OCI-LY1 (cell line): Measurements from ENCODE around the gene BMP6.

Experiments used
- H2AFZ ChIP-seq: fragments of 200-600 bp; sonication (generic), shearing (Covaris generic); 2 replicates; pipeline ENCODE4 v1.6.0; 2014; ENCODE audit warnings: antibody characterized with exemption, mild to moderate bottlenecking, low read length
- H3F3A ChIP-seq: fragments of 200-600 bp; sonication (generic), shearing (Covaris generic); 2 replicates; pipeline ENCODE4 v1.6.0; 2014; ENCODE audit warnings: mild to moderate bottlenecking, antibody characterized with exemption, low read length, moderate library complexity; ENCODE audit not compliant: insufficient read depth
- H3K27ac ChIP-seq: fragments of 200-600 bp; sonication (generic); 2 replicates; pipeline ENCODE4 v1.5.1; 2014; ENCODE audit warnings: low read length, mixed run types, mild to moderate bottlenecking, low read depth; ENCODE audit not compliant: poor library complexity, severe bottlenecking
- H3K27me3 ChIP-seq: fragments of 200-600 bp; sonication (generic); 2 replicates; pipeline ENCODE4 v1.6.0; 2014; ENCODE audit warnings: antibody characterized with exemption, mild to moderate bottlenecking, low read length, moderate library complexity; ENCODE audit not compliant: insufficient read depth
- H3K36me3 ChIP-seq: fragments of 200-600 bp; sonication (generic); 2 replicates; pipeline ENCODE4 v1.6.1; 2014; ENCODE audit warnings: mild to moderate bottlenecking, antibody characterized with exemption, low read length, moderate library complexity, mixed read lengths; ENCODE audit not compliant: insufficient read depth
- H3K4me1 ChIP-seq: fragments of 200-600 bp; sonication (generic); 2 replicates; pipeline ENCODE4 v1.5.1; 2014; ENCODE audit warnings: mild to moderate bottlenecking, low read length, moderate library complexity; ENCODE audit not compliant: insufficient read depth, severe bottlenecking
- H3K4me2 ChIP-seq: fragments of 200-600 bp; sonication (generic), shearing (Covaris generic); 2 replicates; pipeline ENCODE4 v1.6.1; 2014; ENCODE audit warnings: low read length
- H3K4me3 ChIP-seq: fragments of 200-600 bp; sonication (generic); 2 replicates; pipeline ENCODE4 v1.5.1; 2014; ENCODE audit warnings: low read length, low read depth, mild to moderate bottlenecking, mixed read lengths; ENCODE audit not compliant: poor library complexity, severe bottlenecking
- H3K79me2 ChIP-seq: fragments of 200-600 bp; shearing (Covaris generic); 2 replicates; pipeline ENCODE4 v1.6.1; 2016; ENCODE audit warnings: mixed run types, low read length, mixed read lengths; ENCODE audit not compliant: insufficient read depth
- H3K9ac ChIP-seq: fragments of 200-600 bp; sonication (generic), shearing (Covaris generic); 2 replicates; pipeline ENCODE4 v1.6.1; 2014; ENCODE audit warnings: mild to moderate bottlenecking, low read length, mixed read lengths
- H3K9me2 ChIP-seq: fragments of 200-600 bp; sonication (generic), shearing (Covaris generic); 2 replicates; pipeline ENCODE4 v1.6.1; 2014; ENCODE audit warnings: low read depth, mild to moderate bottlenecking, low read length, mixed read lengths
- H3K9me3 ChIP-seq: fragments of 200-600 bp; shearing (Covaris generic); 2 replicates; pipeline ENCODE4 v1.6.1; 2014; ENCODE audit warnings: low read length, mixed read lengths
- H4K20me1 ChIP-seq: fragments of 200-600 bp; sonication (generic), shearing (Covaris generic); 2 replicates; pipeline ENCODE4 v1.6.0; 2016; ENCODE audit warnings: mild to moderate bottlenecking, low read length; ENCODE audit not compliant: insufficient read depth
- CTCF ChIP-seq: fragments of 200-600 bp; sonication (generic), shearing (Covaris generic); IDR thresholded peaks from 2 replicates; pipeline ENCODE4 v1.5.1; 2017; ENCODE audit warnings: mild to moderate bottlenecking, antibody characterized with exemption, low read length, moderate library complexity, mixed read lengths
- EZH2 ChIP-seq: fragments of 200-600 bp; sonication (generic), shearing (Covaris generic); IDR thresholded peaks from 2 replicates; pipeline ENCODE4 v1.8.0; 2017; ENCODE audit warnings: borderline replicate concordance, mixed run types, mild to moderate bottlenecking, antibody characterized with exemption, low read length, moderate library complexity, mixed read lengths

Gene BMP6

DNA sequence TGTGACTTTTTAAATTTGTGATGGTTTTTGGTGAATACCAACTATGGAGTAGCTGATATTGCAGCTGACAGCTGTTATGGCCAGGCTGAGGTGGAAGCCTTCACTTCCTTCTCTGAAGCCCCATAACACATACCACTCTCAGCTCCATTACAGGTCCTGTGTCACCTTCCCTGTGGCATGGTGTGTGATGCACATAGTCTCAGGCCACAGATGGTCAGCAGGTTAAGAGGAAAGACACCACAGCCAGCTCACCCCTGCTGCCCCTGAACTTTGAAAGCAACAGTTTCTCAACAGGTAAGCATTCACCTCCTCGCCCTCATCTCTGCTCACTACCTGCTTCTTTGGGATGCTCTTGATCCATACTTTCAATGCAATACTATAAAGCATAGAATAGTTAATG lies 177.0 kb downstream of the BMP6 start:
- TF ChIP-seq CTCF (no peak), EZH2 (no peak)
- peaks cover 5% of the 10 kb centered on the region; the same call in 1 of the 2 replicates for H3K79me2 ChIP-seq
- peaks cover 70% of the 10 kb centered on the region for H3K36me3 ChIP-seq
- H4K20me1 ChIP-seq = no peaks in the 10 kb centered on the region
- H3K27me3 ChIP-seq = no peaks in the 10 kb centered on the region
- H3K4me1 ChIP-seq = peaks cover 15% of the 10 kb centered on the region
- no peak overlapping the region for H3K4me2 ChIP-seq
- no peak overlapping the region for H3K27ac ChIP-seq
- no peak overlapping the region for H2AFZ ChIP-seq
- no peaks in the 10 kb centered on the region for H3F3A ChIP-seq
- H3K9ac ChIP-seq = no peak overlapping the region
- no peaks in the 10 kb centered on the region for H3K9me2 ChIP-seq
- no peak overlapping the region for H3K4me3 ChIP-seq
- H3K9me3 ChIP-seq = no peaks in the 10 kb centered on the region

DNA sequence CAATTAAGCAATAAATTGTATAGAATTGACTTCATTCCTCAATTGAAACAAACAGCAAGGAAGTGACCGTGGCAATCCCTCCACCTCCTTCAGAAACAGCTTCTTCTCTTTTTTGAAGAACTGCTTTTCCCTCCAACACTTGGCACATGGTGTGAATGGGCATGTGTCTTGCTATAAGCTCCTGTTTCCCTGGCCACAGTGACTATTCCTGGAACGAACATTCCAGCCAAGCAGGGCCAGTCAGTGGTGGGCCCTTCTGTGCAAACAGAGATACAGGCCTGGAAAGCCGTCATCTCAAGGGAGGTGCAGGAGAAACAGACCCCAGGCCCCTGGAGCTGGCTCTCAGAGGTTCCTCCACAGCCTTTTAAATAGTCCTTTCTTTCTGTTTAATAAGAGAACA lies 177.8 kb downstream of the BMP6 start:
- peaks cover 5% of the 10 kb centered on the region; the same call in 1 of the 2 replicates for H3K79me2 ChIP-seq
- no peaks in the 10 kb centered on the region for H3F3A ChIP-seq

GRCh38 chr6:7904654-7905319 lies 178.9 kb downstream of the BMP6 start:
- Histone ChIP-seq H3K9ac (no peak overlapping the region), H3K36me3 (peaks cover 54% of the 10 kb centered on the region), H3K27me3 (no peaks in the 10 kb centered on the region), H3F3A (no peaks in the 10 kb centered on the region), H3K4me2 (no peak overlapping the region), H3K9me3 (no peaks in the 10 kb centered on the region), H4K20me1 (no peaks in the 10 kb centered on the region), H3K9me2 (no peaks in the 10 kb centered on the region), H3K4me3 (no peak overlapping the region), H2AFZ (no peak overlapping the region), H3K4me1 (peaks cover 19% of the 10 kb centered on the region), H3K27ac (no peak overlapping the region), H3K79me2 (peaks cover 5% of the 10 kb centered on the region; the same call in 1 of the 2 replicates)
- no peak for TF ChIP-seq CTCF
- TF ChIP-seq EZH2 = no peak

More for the DNA sequence above, 177.8 kb downstream of the BMP6 start:
- TF ChIP-seq EZH2 (no peak), CTCF (no peak)
- peaks cover 64% of the 10 kb centered on the region for H3K36me3 ChIP-seq
- H3K27ac ChIP-seq = no peak overlapping the region
- no peak overlapping the region for H3K4me3 ChIP-seq
- no peaks in the 10 kb centered on the region for H3K27me3 ChIP-seq
- H3K4me2 ChIP-seq = no peak overlapping the region
- no peaks in the 10 kb centered on the region for H3K9me3 ChIP-seq
- H3K4me1 ChIP-seq = peaks cover 11% of the 10 kb centered on the region
- no peaks in the 10 kb centered on the region for H4K20me1 ChIP-seq
- no peak overlapping the region for H3K9ac ChIP-seq
- H3K9me2 ChIP-seq = no peaks in the 10 kb centered on the region
- no peak overlapping the region for H2AFZ ChIP-seq
